GM18508 (cell line): ENCODE data around the gene CFAP57.
"Not testable (repeated sequence)": the region's sequence is repeated elsewhere in the genome, so short reads cannot be mapped to it uniquely, and the experiment has no call there.

Experiments
- ATAC-seq: cut with Tn5 transposase; IDR thresholded peaks from one replicate; pipeline ENCODE4 v1.9.1; 2021; ENCODE audit warnings: moderate number of reproducible peaks; ENCODE audit not compliant: insufficient read depth, unreplicated experiment

CFAP57 gene

DNA sequence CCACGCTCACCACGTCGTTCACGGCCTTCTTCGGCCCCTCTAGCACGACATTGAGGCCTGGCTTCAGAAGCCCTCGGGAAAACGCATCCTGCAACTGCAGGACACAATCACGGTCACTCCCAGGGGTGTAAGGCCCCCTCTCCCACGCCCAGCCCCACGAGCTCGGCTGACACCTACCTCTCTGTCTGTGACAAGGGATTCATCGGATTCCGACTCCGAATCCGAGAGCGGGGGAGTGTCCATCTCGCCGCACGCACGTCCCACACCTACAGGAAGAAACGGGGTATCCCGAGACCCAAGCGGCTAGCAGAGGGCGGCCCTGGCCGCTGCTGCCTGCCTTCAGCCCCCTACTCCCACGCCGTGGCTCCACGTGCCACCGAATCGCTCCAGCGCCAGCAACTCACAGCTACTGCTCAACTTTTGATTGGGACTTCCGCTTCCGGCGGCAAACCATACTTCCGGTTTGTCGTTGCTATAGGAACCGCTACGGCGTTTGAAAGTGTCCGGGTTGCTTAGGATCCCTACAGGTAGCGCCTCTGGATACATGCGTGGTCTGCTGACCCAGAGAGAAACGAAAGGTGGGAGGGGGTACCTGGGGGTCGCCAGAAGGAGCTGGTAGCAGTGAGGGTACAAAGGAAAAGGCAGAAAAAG lies at the start of gene CFAP57, which contains the start of gene EBNA1BP2:
CFAP57 (plus strand) TSS at position 455 of the 651 bp plus-strand sequence. CDS start 424 bp downstream, outside the sequence.
EBNA1BP2 (minus strand) TSS at position 415 of the 651 bp plus-strand sequence; CDS start at position 243, 172 bp downstream.
- ATAC-seq, result no peak

DNA sequence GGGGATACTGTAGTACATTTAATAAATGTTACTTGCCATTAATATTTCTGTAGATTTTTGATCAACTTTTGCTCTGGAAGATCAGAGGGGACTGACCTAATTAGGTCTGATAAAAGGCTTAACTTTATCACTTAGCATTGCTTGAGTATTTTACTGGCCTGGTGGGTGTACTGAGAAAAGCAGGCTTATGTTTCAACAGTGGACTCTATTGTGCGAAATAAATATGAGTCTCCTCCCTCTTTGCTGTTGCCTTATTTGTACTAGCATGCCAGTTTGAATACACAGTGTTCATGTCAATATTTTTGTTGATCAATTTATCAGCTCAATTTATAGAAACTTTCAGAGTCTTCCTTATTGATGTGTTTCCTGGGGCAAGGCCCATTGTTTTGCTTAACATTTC lies 49.1 kb upstream of the CFAP57 start:
- ATAC-seq, result no peak

DNA sequence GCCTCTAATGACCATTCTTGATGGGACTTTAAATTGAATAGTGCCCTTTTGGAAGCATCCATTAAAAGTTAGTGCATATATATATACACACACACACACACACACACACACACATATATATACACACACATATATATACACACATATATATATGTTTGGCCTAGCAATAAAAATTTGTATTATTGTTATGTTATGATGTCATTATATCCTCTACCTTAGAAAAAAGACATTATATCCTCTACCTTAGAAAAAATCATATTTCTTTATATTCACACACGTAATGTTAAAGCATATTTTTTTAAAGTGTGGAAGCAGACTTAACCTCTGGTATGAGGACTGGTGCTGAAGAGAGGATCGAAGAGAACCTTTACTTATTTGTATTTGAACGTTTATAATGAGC lies 43.3 kb upstream of the CFAP57 start:
- no peak for ATAC-seq

- no peak for ATAC-seq
Measured at GRCh38 chr1:43129426-43129825, 42.7 kb upstream of the CFAP57 start.

DNA sequence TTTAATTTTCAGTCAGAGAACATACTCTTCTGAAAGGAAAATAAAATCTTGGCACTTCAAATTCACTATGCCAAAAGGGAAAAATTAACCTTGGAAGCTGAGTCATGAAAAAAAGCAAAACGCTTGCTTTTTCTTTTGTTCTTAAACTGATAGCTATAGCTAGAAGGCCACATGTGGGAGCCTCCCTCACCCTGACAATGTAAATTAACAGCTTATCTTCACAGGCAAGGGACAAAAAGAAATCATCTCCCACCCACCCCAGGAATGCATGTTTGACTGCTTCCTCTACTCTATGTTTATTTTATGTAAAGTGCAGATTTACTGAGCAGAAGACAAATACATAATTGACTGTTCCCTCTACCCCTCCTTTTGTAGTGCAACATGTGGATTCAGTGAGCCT lies 38.1 kb upstream of the CFAP57 start:
- ATAC-seq, result no peak

GRCh38 chr1:43134640-43135039 lies 37.5 kb upstream of the CFAP57 start:
- ATAC-seq, result no peak

- no peak for ATAC-seq
Measured at GRCh38 chr1:43135857-43136781, 36.0 kb upstream of the CFAP57 start.

DNA sequence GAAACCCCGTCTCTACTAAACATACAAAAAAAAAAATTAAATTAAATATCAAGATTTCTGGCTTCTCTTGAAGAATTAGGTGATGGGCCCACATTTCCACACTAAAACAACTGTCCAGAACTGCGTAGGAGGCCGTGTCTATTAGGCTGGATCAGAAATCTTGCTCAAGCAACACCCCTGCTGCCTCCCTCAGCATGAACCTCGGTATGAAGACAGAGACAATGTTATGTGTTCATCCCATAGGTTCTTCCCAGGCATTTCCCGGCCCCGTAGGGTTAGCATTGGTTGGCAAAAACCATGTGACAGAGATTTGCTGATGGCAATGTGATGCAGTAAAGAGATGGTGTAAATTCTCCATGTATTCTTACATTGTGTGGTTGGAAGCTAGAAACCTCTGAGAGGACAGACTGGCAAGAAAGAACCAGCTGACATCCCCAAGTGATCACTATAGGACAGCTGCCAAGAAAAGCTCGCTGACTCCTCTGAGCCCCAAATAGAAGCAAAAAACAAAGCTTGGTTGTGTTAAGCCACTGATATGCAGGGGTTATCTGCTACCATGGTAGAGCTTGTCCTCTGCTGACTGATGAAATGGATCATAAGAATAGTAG lies 34.6 kb upstream of the CFAP57 start:
- no peak for ATAC-seq

GRCh38 chr1:43139295-43139694 lies 32.8 kb upstream of the CFAP57 start:
- ATAC-seq, result not testable (repeated sequence)

DNA sequence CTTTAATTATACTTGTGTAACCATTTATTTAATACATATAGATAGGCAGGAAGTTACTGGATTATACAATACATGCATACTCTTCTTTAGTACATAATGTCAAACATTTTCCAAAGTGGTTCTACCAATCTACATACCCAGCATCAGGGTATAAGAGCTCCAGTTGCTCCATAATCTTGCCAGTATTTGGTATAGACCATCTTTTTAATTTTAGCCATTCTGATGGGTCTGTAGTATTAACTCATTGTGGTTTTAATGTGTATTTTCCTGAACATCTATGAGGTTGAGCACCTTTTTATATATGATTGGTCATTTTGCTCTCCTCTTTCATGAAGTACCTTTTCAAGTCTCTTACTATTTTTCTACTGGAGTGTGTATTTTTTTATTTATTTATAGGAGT lies 32.1 kb upstream of the CFAP57 start:
- no peak for ATAC-seq

- ATAC-seq, result no peak
Measured at GRCh38 chr1:43140583-43140982, 31.5 kb upstream of the CFAP57 start.

- ATAC-seq, result no peak
Measured at GRCh38 chr1:43143441-43143888, 28.7 kb upstream of the CFAP57 start.

DNA sequence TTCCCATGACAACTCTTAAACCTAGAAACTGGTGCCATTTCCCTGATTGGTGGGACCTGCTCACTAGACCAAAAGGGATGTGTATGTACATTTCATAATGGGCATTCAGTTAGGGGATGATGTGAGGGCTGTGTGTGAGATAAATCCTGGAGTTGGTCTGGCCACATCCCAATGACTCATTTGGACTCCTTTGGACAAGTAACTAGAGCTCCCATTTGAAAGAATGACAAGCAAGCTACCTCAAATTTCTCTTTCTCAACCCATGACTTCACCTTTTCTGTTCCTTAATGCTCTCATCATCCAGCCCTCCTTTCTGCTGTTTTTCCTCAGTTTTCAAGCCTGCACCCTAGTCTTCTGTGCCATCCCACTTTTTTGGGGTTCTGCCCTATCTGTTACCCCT lies 27.9 kb upstream of the CFAP57 start:
- no peak for ATAC-seq

DNA sequence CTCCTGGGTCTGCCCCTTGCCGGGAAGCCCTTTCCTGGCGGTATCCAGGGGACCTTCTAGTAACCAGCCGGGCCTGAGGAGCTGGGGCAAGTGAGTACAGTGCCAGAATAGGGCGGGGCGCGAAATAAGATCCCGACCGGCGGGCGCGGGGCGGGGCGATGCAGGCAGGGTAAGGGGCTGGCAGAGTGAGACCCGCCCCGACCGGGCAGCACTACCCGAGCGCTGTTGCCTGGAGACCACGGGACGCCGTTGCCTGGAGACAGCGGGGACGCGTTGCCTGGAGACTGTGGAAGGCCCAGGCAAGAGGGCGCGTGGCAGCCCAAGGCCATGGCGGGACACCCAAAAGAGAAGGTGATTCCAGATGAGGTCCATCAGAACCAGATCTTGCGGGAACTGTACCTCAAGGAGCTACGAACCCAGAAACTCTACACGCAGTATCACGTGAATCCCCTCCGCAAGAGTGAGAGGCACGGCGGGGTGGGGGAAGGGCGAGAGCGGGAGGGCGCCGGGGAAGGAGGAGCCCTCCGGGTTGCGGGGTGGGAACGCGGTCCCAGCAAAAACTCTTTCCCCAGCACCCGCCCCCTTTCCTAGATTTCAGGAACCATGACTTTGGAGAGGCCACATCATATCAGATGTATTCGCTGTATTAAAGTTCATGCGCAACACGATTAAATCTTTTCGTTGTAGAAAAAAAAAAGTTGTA lies 24.4 kb upstream of the CFAP57 start:
- no peak for ATAC-seq

DNA sequence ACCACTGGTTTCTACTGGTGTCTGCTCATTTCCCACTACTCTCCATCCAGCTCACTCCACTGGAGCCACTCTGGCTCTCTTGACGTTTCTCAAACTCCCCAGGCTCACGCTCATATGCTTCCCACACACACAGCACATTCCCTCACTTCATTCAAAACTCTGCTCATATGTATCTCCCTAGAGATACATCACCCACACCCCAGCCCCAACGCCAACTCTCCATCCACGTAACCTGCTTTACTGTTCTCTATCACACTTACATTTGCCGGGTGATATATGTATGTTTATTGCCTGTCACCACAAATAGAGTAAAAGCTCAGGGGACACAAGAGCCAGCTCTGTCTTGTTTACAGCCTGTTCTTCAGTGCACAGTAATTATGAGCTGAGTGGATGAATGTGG lies 22.2 kb upstream of the CFAP57 start:
- no peak for ATAC-seq

GRCh38 chr1:43152866-43153265 lies 19.3 kb upstream of the CFAP57 start:
- no peak for ATAC-seq

- ATAC-seq, result no peak
Measured at GRCh38 chr1:43153443-43153842, 18.7 kb upstream of the CFAP57 start.

GRCh38 chr1:43156026-43156425 lies 16.1 kb upstream of the CFAP57 start:
- ATAC-seq, result no peak

GRCh38 chr1:43165162-43165561 lies 7.0 kb upstream of the CFAP57 start:
- no peak for ATAC-seq

GRCh38 chr1:43165765-43166164 lies 6.4 kb upstream of the CFAP57 start:
- no peak for ATAC-seq
